ENCODE results near the gene OR56B4.

DNA sequence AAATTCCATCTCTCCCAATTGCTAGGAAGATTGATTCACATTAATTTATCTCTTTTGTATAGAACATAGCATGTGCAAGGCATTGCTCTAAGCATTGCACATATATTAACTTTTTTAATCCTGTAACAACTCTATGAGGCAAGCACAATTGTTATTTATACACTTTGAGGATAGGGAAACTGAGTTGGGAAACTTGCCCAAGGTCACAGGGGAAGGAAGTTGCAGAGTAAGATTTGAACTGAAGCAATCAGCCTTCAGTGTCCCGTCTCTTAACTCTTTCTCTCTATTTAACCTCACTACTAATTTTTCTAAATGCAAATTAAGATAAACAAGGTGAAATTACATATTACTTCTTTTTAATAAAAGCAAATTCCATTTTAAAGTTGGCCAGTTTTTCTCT lies 22.2 kb downstream of the OR56B4 start:
- TF ChIP-seq, protein P1, sequence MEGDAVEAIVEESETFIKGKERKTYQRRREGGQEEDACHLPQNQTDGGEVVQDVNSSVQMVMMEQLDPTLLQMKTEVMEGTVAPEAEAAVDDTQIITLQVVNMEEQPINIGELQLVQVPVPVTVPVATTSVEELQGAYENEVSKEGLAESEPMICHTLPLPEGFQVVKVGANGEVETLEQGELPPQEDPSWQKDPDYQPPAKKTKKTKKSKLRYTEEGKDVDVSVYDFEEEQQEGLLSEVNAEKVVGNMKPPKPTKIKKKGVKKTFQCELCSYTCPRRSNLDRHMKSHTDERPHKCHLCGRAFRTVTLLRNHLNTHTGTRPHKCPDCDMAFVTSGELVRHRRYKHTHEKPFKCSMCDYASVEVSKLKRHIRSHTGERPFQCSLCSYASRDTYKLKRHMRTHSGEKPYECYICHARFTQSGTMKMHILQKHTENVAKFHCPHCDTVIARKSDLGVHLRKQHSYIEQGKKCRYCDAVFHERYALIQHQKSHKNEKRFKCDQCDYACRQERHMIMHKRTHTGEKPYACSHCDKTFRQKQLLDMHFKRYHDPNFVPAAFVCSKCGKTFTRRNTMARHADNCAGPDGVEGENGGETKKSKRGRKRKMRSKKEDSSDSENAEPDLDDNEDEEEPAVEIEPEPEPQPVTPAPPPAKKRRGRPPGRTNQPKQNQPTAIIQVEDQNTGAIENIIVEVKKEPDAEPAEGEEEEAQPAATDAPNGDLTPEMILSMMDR (IDR thresholded peaks at IDR 0.05) = no peak
- TF ChIP-seq POLR2AphosphoS5 (IDR thresholded peaks at IDR 0.05) (no peak), EP300 (IDR thresholded peaks at IDR 0.05) (no peak), POLR2A (IDR thresholded peaks at IDR 0.05) (no peak)
